Umbilical cord (tissue), 2 donors: ENCODE measurements around the gene LAMP2. TPM values are rescaled to one million over a fixed set of nuclear protein-coding genes. Genes with fewer than 3 reads are reported as not detected.
"Not testable (repeated sequence)": the region's sequence is repeated elsewhere in the genome, so short reads cannot be mapped to it uniquely, and the experiment has no call there.

Source experiments
- DNase-seq: peaks from one replicate; pipeline ENCODE4 v3.0.0-alpha.2; 2015; ENCODE audit warnings: low spot score
- total RNA-seq: library from RNA; depleted of rRNA; stranded (reverse); fragments of >200 nt; gene quantifications from one replicate; pipeline ENCODE4 v1.2.3, GENCODE V29; 2014; ENCODE audit warnings: low replicate concordance; ENCODE audit not compliant: insufficient read depth

Gene LAMP2
- 51.8 TPM for total RNA-seq

DNA sequence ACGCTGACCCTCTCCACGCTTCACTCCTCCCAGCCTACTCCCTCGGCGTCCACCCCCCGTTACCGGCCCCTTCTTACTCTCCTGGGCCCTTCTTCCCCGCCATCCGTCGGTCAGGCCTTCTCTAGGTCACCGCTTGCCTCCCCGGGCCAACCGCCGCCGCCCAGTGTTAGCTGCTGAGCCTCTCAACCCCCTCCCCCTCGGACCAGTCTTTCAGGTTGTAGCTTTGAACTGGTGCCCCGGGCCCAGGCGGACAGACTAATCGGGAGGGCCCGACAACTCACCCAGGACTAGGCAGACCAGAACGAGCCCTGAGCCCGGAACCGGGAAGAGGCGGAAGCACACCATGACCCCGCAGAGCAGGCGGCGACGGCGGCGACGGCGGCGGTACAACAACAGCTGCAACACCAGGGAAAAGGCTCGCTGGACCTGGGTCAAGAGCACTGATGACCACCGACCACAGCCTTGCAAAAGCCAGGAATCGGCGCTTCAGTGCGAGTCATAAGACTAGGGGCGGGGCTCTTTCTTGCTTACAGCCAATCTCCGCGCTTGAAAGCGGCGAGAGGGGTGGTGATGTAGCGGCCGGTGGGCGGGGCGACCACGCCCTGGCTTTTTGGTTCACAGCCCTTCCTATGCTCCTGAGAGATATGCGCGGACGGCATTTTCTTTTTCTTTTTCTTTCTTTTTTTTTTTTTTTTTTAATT, at the start of gene LAMP2:
LAMP2 (minus strand) TSS at position 472 of the 701 bp plus-strand sequence; CDS start at position 345, 127 bp downstream.
- DNase-seq: peak; percentile 88

DNA sequence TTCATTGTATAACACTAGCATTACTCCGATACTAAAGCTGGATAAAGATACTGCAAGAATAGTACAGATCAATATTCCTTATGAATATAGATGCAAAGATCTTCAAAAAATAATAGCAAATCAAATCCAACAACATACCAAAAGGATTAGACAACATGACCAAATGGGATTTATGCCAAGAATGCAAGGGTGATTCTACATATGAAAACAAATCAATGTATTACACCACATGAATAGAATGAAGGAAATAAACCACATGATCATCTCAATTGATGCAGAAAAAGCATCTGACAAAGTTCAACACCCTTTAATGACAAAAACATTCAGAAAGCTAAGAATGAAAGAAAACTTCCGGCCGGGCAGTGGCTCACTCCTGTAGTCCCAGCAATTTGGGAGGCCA, 48.8 kb upstream of the LAMP2 start:
- no peak for DNase-seq

DNA sequence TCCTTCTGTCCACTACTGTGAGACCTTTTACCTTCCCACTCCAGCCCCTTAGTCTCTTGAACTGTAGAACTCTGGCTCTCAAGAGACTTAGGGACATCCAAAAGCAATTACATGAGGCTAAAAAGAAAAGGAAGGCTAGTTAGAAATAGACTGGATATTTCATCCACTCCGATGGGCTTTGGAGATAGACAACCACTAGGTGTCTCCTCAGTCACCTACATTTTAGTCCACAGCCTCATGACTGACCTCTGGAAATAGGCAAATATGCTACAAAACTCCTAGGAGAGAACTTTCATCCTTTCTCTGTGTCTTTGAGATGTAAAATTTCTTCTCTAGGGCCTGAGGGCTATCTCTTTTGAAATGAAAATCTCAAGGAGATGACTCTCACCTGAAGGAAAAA, 45.1 kb upstream of the LAMP2 start:
- no peak for DNase-seq

DNA sequence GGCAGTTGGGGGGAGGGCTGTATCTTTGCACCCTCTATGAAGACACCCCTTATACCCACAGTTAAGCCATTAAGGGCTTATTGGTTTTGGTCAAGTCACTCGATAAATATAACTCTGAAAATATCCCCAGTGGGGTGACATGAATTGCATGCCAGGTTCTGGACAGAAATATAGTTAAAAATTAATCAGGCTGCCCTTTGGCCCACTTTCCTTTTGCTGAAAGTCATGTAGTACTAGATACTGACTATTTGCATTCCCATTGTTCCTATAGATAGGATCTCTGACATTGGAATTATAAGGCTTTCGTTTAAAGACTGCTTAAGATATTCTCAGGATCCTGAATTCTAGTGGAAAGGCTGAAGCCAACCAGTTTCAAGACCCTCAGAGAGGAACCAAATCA, 43.5 kb upstream of the LAMP2 start:
- DNase-seq: no peak

DNA sequence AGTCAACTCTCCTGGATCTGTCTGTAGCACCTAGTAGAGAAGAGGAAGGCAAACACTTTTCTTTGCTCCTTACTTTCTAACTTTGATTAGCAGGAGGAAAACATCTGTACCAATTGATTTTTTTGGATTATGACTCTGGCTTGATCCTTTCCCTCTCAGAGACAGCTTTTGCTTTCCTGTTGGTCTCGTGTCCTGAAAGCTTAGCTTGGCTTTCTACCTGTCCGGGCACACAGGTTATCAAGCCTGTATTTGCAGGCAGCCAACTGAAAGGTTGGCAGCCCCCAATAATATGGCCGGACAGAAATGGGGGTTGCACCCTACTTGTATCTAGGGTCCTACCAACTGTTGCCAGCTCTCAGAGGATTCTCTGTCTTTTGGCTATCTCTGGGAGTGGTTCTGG, 43.1 kb upstream of the LAMP2 start:
- DNase-seq: no peak

DNA sequence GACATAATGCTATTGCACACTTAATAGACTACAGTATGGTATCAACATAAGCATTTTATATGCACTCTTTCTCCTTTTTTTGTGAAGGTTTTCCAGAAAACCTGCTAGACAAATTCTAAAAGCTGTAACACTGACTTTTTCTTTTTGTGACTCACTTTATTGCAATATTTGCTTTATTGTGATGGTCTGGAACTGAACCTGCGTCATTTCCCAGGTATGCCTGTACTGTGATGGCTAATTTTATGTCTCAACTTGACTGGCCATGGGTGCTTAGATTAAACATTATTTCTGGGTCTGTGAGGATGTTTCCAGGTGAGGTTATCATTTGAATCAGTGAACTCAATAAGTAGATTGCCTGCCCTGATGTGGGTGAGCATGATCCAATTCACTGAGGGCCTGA, 35.5 kb upstream of the LAMP2 start:
- no peak for DNase-seq

DNA sequence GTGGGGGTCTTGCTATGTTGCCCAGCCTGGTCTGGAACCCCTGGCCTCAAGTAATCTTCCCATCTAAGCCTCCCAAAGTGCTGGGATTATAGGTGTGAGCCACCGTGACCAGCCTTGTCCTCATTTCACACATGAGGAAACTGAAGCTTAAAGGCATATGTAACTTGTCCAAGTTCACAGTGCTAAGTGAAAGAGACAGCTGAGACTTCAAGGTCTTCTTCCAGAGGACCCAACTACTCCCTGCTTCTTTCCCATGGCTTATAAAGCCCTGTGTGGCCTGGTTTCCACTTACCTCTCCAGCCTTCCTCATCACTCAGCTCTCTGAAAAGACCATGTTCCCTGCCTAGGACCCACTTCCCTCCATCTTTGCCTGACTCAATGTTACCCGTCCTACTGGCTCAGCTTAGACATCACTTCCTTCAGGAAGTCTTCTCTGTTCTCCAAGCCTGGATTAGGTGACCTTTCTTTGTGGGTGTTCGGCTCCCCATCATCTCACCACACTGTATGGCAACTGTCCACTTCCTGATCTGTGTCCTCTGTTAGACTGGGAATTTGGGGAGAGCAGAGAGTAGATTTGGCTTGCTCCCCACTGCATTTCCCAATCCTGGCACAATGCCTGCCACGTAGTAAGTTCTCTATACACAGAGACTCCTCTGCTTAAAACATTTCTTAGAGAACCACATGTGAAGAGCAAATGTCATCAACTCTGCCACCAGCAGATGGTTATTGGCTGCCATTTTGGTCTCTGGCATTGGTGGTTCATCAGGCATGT, 30.4 kb upstream of the LAMP2 start:
- DNase-seq: no peak

DNA sequence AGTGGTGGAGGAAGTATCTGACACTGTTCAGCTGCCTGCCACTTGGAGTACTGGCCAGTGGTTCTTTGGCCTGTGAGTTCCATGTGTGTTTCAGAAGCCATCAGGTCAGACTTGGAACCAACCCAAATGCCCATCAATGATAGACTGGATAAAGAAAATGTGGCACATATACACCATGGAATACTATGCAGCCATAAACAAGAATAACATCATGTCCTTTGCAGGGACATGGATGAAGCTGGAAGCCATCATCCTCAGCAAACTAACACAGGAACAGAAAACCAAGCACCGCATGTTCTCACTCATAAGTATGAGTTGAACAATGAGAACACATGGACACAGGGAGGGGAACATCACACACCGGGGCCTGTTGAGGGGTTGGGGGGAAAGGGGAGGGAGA, 21.0 kb upstream of the LAMP2 start:
- not testable (repeated sequence) for DNase-seq

DNA sequence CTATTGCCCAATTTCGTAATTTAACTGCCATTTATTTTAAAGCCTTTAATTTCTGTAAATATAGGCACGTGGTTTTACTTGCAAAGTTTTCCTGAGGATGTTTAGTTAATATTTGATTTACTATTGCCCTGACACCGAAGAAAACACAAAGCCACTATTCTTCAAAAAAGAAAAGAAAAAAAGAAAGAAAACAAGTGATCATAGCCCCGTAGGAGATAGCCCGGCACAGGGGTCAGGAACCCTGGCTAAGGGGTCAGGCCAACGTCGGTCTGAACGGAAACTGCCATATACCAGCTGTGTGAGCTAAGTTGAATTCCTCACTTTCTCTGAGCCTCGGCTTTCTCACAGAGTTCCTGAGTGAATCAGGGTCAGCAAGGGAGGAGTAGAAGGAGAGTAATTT, 17.7 kb upstream of the LAMP2 start:
- no peak for DNase-seq

DNA sequence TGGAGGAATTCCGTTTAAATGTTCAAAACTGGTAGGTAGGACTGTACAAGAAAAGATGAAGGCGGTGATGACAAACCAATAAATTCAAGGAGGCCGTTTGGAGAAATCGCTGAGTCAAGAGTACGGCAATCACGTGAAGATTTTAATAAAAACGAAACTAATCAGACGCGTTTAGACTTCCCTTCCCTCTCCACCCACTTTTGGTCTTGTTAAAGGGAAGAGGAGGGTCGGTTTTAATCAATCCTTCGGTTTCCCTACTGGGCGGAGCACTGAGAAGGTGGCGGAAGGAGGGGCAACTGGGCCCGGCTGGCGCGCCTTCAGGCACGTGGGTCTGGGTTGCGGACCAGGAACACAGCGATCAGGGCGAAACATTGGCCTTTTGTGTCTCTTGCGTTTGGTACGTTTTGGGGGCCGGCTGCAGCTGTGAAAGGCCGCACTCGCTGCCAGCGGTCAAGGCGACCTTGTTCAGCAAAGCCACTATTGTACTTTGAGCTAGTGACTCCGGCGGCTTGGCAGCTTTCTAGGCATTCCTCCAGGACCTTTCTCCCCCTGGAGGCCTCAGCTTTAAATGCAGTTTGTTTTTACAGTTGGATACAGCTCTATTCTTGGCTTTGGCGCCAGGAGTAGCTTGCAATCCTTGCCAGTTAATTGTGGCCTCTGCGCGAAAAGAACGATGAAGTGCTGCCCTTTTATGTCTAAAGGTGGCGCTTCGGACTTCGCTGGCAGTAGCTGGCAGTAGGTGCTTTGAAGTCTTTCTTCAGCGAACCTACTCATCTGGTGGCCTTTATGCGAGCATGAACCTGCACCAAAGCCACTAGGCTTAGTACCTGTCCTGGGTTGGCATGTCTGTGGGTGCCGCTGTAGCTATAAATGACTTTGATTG, 16.8 kb upstream of the LAMP2 start:
- peak; percentile 79 for DNase-seq

DNA sequence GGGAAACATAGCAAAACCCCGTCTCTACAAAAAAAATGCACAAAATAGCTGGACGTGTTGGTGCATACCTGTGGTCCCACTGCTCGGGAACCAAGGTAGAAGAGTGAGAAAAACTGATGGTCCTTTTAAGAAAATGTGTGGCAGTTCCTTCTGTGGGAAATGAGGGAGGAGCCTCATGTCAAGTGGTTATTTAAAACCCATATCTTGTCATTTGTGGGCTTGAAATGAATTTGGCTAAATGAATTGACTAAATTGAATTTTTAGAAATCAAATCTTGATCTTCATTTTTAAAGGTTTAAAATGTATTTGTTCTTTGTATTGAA, 16.2 kb upstream of the LAMP2 start:
- no peak for DNase-seq

DNA sequence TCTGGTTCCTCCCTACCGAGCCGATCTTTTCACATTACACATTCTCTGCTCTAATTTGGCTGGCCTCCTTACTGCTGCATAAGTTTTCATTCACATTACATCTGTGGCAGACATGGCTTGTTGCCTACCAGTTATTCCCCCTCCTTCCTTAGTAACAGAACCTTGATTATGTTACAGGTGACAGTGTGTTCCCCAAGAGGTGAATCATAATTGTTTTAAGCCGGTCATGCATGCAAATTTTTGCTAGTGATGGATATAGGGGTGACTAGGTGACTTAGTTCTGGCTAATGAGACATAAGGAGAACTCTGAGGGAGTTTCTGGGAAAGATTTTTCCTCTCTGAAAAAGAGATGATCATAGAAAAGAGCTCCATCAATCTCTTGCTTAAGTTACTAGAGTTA, 8.4 kb upstream of the LAMP2 start:
- no peak for DNase-seq

DNA sequence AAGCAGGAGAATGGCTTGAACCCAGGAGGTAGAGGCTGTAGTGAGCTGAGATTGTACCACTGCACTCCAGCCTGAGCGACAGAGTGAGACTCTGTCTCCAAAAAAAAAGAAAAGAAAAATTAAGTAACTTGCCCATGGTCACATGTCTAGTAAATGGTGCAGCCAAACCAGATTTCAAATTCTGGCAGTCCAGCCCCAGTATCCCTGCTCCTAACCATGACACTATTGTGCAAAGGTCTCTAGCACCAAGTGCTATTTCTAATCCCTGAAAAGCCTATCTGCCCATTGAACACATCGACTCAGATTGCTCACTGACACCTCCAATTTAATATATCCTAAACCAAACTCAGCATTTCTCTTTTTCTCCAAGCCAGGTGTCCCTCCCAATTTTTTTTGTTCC, 7.6 kb upstream of the LAMP2 start:
- no peak for DNase-seq

DNA sequence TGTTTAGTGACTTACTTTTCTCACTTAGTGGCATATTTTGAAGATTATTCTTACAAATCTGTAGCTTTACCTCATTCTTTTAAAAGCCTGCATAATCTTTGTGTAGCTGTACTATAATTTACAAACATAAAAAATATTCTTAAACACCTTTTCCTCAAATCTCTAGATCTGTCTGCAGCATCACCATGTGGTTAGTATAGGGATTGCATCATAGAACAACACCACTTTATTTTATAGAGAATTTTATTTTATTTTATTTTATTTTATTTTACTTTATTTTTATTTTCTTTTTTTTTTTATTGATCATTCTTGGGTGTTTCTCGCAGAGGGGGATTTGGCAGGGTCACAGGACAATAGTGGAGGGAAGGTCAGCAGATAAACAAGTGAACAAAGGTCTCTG, 6.4 kb upstream of the LAMP2 start:
- DNase-seq: peak; percentile 6

DNA sequence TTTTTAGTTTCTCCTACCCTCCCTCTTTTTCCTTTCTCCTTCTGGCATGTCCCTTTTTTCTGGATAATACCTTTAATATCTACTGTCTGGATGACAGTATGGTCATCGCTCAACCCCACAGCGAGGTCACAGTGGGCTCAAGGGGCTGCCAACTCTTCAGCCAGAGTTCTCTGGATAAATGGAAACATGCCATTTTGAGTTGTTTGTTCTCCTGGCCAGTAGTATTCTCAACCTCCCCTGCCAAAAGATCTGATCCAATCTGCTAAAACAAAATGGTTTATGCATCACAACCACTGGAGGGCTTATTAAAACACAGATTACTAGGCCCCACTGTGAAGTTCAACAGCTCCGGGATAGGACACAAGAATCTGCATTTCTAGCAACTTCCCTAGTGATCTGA, 5.0 kb upstream of the LAMP2 start:
- DNase-seq: no peak

DNA sequence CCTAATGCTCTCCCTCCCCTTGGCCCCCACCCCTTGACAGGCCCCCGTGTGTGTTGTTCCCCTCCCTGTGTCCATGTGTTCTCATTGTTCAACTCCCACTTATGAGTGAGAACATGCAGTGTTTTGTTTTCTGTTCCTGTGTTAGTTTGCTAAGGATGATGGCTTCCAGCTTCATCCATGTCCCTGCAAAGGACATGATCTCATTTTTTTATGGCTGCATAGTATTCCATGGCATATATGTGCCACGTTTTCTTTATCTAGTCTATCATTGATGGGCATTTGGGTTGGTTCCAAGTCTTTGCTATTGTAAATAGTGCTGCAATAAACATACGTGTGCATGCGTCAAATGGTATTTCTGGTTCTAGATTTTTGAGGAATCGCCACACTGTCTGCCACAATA, 561 bp upstream of the LAMP2 start:
- not testable (repeated sequence) for DNase-seq

DNA sequence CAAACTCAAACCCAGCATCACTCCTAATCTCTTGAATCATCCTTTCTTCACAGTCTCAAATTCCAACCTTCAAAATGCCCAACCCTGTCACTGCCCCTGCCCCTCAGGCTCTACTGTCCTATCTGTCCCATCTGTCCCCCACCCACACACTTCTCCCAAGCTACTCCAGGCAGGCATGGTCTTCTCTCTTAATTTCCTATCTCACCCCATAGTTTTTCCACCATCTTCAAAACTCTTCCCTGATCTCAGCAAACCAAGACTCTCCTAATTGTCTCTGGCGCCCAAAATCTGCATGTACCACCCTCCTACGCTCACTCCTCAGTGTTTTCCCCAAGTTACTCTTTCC, 644 bp downstream of the LAMP2 start:
- no peak for DNase-seq

DNA sequence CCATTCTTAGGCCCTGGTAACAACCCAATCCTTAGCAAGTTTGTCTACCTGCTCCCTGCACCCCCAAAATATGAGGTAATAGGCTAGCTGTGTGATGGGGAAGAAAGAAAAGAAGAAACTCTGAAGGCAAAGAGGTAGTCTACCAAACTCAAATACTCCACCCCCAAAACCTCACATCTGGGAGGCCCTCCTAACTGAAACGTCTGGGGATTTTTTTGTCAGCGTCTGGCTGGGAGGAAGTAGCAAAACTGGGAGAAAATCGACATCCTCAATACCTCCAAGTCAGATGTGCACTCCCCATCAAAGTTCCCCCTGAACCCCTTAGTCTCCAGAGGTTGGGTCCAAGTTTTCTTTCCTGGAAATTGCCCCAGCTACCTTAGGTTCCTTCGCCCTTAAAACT, 1.0 kb downstream of the LAMP2 start:
- DNase-seq: no peak

DNA sequence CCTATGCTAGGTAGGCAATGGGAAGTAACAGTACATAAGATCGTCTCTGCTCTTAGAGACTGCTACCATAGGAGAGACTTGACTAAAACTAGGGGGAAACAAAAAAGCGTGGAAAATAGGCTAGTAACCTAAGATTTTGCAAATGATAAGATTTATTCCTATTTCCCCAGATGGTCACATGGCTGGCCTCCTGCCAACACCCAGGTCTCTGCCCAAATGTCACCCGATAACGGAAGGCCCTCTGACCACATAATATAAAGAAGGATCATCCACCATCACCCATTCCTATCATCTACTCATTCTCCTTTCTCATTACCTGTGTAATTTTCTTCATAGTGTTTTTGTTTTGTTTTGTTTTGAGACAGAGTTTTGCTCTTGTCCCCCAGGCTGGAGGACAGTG, 4.7 kb downstream of the LAMP2 start:
- no peak for DNase-seq

DNA sequence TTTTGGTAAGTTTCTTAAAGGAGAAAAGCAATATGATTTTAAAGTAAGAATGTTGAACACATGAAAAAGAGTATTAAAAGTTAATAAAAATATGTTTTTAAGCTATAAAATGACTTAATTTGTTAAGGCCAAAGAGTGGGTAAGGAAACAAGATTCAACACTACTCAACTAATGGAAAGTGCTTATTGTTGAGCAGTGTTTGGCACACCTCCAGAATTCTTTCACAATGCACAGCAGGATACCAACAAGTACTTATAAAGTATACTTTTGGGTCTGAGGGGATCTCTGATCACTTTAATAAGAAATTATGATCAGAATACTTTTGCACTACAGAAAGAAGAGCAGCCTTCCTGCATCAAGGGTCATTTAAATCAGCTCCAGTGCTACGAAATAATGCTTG, 5.9 kb downstream of the LAMP2 start:
- DNase-seq: peak; percentile 3

DNA sequence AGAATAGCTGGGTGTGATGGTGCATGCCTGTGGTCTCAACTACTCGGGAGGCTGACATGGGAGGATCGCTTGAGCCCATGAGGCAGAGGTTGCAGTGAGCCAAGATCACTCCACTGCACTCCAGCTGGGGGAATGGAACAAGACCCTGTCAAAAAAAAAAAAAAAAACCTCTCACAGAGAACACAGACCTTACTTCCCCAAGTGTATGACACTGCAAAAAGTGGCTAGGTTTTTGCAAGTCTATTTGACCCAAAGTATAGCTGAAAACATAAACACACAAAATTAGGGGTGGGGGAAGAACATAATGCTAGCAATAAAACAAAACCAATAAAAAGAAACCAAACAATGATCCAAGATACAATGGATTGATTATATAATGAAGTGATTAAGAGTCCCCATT, 6.7 kb downstream of the LAMP2 start:
- DNase-seq: no peak

DNA sequence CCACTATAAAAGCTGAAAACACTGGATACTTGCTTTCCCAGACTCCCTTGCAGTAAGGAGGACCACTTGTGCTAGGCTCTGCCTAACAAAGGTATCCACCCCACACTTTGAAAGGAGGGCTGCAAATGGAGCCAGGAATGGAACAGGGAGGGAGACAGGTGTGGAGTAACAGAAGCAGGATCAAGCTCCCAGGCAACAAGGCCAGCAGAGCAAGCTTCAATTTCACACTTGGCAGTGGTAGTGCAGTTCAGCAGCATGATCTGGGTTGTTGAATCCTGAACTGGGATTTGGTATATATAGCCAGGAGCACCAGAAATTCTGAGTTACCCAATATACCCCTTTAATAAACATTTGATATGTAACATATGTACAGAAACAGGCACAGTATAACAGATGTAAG, 9.8 kb downstream of the LAMP2 start:
- DNase-seq: no peak

DNA sequence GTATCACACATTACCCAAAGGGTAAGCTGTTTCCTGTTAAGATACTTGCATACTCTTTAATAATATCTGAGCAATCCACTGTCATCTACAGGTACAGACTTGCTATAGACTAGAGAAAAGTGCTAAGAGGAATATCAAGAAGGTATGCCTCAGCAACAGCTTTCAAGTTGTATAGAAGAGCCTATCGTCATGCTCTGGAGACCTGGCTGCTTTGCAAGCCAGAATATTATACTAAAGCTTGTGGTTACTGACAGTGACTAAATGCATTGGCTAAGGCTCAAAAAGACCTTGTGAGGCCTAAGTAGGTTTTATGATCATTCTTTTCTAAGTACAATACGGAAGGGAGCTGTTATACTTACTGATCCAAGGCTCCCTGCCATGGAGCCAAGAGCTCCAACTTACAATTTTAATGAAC, 11.3 kb downstream of the LAMP2 start:
- DNase-seq: peak; percentile 66
